IPS-15b (cell line): ENCODE measurements around the gene NBAS.

Experiments used
- H3K27me3 ChIP-seq: one replicate; pipeline ENCODE4 v1.6.1; 2013; ENCODE audit warnings: low read length; ENCODE audit not compliant: control insufficient read depth, insufficient read depth
- H3K36me3 ChIP-seq: one replicate; pipeline ENCODE4 v1.6.1; 2013; ENCODE audit warnings: low read length; ENCODE audit not compliant: control insufficient read depth, insufficient read depth
- H3K4me1 ChIP-seq: one replicate; pipeline ENCODE4 v1.6.1; 2013; ENCODE audit warnings: mild to moderate bottlenecking, low read length; ENCODE audit not compliant: control insufficient read depth, insufficient read depth
- H3K4me3 ChIP-seq: one replicate; pipeline ENCODE4 v1.5.1; 2013; ENCODE audit warnings: low read depth, low read length
- H3K9ac ChIP-seq: one replicate; pipeline ENCODE4 v1.6.1; 2013; ENCODE audit warnings: low read depth, mild to moderate bottlenecking, low read length
- H3K9me3 ChIP-seq: one replicate; pipeline ENCODE4 v1.6.1; 2013; ENCODE audit warnings: mild to moderate bottlenecking, low read length; ENCODE audit not compliant: control insufficient read depth, insufficient read depth

NBAS gene

DNA sequence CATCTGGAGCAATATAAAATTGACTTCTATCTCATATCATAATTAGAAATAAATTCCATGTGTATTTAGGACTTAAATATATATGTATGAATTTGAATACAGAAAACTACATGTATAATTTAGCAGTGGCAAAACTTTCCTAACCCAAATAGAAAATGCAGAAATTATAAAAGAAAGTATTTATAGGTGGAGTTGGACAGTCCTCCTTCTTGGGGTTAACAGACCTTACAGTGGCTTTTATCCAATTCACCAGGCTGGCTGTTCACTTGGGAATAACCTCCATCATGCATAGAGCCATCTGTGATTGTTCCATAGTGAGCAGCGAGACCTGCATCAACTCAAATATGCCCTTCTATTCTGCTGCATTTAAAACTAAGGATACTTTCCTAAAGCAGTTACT lies 38.9 kb upstream of the NBAS start:
- no peaks in the 10 kb centered on the region for H3K27me3 ChIP-seq
- H3K36me3 ChIP-seq, result peaks cover 21% of the 10 kb centered on the region
- H3K4me3 ChIP-seq, result no peak overlapping the region

DNA sequence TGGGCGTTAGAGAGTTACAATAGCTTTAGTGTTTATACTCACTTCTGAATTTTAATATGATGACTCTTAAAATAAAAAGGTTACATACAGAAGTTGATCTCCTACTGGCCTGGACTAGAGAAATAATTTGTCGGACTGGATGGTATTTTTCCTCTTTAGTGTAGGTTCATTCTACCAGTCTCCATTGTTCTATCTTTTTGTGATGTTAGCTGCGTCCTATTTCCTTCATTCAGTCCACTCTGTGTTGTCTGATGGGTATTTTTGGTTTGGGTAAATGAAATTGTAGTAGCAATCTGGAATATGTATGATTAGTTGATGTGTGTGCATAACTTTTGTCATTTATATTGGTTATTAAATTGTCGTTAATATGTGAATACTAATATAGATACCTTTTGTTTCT lies 35.8 kb upstream of the NBAS start:
- Histone ChIP-seq H3K36me3 (peaks cover 10% of the 10 kb centered on the region), H3K9me3 (no peaks in the 10 kb centered on the region), H3K4me1 (no peaks in the 10 kb centered on the region), H3K4me3 (no peak overlapping the region), H3K27me3 (no peaks in the 10 kb centered on the region), H3K9ac (no peak overlapping the region)

More for the DNA sequence above, 38.9 kb upstream of the NBAS start:
- Histone ChIP-seq H3K9me3 (no peaks in the 10 kb centered on the region), H3K9ac (no peak overlapping the region), H3K4me1 (no peaks in the 10 kb centered on the region)

DNA sequence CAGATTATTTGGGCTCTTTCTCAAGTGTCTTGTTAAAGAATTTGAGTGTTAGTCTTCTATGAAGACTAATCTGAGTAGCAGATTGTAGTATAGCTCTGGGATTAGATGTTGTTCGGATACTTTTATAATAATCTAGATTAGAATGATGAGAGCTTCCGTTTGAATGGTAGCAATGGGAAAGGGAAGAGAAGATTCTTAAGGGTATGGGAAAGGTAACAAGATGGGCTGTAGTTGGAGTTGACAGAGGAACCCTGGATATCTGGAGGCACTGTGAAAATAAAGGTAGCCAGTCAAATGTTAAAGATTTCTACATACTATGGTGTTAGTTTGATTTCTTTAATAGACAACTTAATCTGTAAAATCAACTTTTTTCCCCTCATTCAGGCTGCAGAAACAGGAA lies 35.2 kb upstream of the NBAS start:
- H3K9ac ChIP-seq, result no peak overlapping the region
- H3K36me3 ChIP-seq, result peaks cover 10% of the 10 kb centered on the region
- H3K9me3 ChIP-seq, result no peaks in the 10 kb centered on the region
- no peaks in the 10 kb centered on the region for H3K27me3 ChIP-seq
- peaks cover 1% of the 10 kb centered on the region for H3K4me1 ChIP-seq
- no peak overlapping the region for H3K4me3 ChIP-seq

GRCh38 chr2:15595936-15596335 lies 34.8 kb upstream of the NBAS start:
- Histone ChIP-seq H3K27me3 (no peaks in the 10 kb centered on the region), H3K36me3 (peaks cover 10% of the 10 kb centered on the region), H3K9me3 (no peaks in the 10 kb centered on the region), H3K4me1 (peaks cover 4% of the 10 kb centered on the region), H3K9ac (no peak overlapping the region), H3K4me3 (no peak overlapping the region)

DNA sequence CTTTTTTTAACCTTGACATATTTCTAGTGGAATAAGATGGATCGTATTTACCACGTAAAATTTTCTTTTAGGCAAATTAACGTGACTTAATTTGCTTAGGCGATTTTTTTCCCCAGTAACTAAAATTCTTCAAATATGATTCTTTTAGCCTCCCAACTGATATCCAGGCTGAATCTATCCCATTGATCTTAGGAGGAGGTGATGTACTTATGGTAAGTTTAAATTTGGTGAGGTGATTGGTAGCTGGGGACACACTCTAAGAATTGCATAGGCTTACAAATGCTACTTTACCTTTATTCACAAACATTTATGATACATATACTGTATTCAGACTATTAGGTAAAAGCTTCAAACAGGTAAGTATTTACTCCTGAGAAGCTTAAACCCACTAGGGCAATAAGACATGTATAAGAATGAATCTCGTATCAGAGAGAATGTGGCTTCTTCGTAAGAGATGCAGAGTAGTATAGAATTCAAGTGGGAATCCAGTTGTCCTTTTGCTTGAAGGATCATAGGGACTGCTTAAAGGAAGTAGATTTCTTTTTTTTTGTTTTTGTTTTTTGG lies 34.3 kb upstream of the NBAS start:
- no peak overlapping the region for H3K9ac ChIP-seq
- no peak overlapping the region for H3K4me3 ChIP-seq
- H3K27me3 ChIP-seq, result no peaks in the 10 kb centered on the region
- peaks cover 4% of the 10 kb centered on the region for H3K4me1 ChIP-seq
- H3K9me3 ChIP-seq, result no peaks in the 10 kb centered on the region
- H3K36me3 ChIP-seq, result peaks cover 10% of the 10 kb centered on the region

GRCh38 chr2:15594291-15595256 lies 33.4 kb upstream of the NBAS start:
- H3K27me3 ChIP-seq, result no peaks in the 10 kb centered on the region
- no peak overlapping the region for H3K4me3 ChIP-seq
- H3K36me3 ChIP-seq, result peaks cover 10% of the 10 kb centered on the region

GRCh38 chr2:15593327-15593705 lies 32.2 kb upstream of the NBAS start:
- Histone ChIP-seq H3K4me1 (peaks cover 4% of the 10 kb centered on the region), H3K4me3 (peak overlapping the region; percentile 13)

More at GRCh38 chr2:15594291-15595256, 33.4 kb upstream of the NBAS start:
- Histone ChIP-seq H3K9ac (no peak overlapping the region), H3K4me1 (peaks cover 4% of the 10 kb centered on the region), H3K9me3 (no peaks in the 10 kb centered on the region)

GRCh38 chr2:15591692-15592463 lies 30.7 kb upstream of the NBAS start, which contains the start of gene DDX1:
Gene DDX1 (plus strand): TSS chr2:15591868. CDS start chr2:15591934, 66 bp downstream.
- H3K9me3 ChIP-seq, result no peaks in the 10 kb centered on the region
- H3K9ac ChIP-seq, result peak within 1 kb of the TSS; percentile 97
- peaks cover 10% of the 10 kb centered on the region for H3K36me3 ChIP-seq
- H3K4me3 ChIP-seq, result peak within 1 kb of the TSS; percentile 87
- H3K4me1 ChIP-seq, result peaks cover 4% of the 10 kb centered on the region
- H3K27me3 ChIP-seq, result no peaks in the 10 kb centered on the region

More at GRCh38 chr2:15593327-15593705, 32.2 kb upstream of the NBAS start:
- Histone ChIP-seq H3K9ac (no peak overlapping the region), H3K27me3 (no peaks in the 10 kb centered on the region), H3K36me3 (peaks cover 10% of the 10 kb centered on the region), H3K9me3 (no peaks in the 10 kb centered on the region)

DNA sequence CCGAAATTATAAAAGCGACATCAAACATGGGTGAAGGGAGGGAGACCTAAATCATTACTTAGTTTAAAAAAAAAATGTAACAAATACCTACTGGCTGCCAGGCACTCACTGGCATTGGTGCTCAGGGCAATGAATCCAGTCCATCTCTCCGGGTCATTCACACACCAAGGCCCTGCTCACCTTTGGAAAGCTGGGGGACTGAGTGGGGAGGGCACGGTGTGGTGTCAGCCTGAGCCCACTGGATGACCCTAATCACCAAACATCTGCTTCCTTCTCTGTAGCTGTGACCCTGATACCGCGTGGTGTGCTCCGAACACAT lies 30.2 kb upstream of the NBAS start:
- H3K4me3 ChIP-seq, result peak overlapping the region; percentile 87
- no peaks in the 10 kb centered on the region for H3K9me3 ChIP-seq
- no peaks in the 10 kb centered on the region for H3K27me3 ChIP-seq
- peaks cover 10% of the 10 kb centered on the region for H3K36me3 ChIP-seq
- H3K9ac ChIP-seq, result peak overlapping the region; percentile 83
- H3K4me1 ChIP-seq, result peaks cover 4% of the 10 kb centered on the region

DNA sequence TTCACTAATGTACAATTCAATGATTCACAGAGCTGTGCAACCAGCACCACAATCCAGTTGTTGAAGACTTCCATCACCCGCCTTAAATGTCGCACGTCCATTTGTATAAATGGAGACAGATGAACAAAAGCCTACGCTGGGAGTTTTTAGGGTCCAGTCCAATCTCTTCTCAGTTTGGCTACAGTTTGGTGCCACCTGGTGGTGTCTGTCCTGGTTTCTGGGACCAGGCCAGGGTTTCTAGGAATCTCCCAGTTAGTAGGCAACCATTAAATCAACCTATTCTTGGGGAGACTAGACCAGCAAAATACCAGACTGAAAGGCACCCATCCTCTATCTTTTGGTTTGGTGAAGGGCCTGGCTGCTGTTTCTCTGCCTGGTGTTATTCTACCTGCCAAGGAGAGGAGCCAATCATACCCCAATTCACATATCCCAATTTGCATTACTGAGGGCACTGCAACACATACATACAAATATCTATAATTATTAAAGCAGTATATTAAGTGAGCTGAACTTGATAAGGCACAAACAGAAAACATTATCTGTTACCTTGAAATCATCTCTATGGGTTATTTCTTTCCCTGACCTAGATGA lies 27.3 kb upstream of the NBAS start:
- no peak overlapping the region for H3K9ac ChIP-seq
- H3K4me3 ChIP-seq, result no peak overlapping the region
- peaks cover 4% of the 10 kb centered on the region for H3K4me1 ChIP-seq
- no peaks in the 10 kb centered on the region for H3K27me3 ChIP-seq
- no peaks in the 10 kb centered on the region for H3K36me3 ChIP-seq
- no peaks in the 10 kb centered on the region for H3K9me3 ChIP-seq

DNA sequence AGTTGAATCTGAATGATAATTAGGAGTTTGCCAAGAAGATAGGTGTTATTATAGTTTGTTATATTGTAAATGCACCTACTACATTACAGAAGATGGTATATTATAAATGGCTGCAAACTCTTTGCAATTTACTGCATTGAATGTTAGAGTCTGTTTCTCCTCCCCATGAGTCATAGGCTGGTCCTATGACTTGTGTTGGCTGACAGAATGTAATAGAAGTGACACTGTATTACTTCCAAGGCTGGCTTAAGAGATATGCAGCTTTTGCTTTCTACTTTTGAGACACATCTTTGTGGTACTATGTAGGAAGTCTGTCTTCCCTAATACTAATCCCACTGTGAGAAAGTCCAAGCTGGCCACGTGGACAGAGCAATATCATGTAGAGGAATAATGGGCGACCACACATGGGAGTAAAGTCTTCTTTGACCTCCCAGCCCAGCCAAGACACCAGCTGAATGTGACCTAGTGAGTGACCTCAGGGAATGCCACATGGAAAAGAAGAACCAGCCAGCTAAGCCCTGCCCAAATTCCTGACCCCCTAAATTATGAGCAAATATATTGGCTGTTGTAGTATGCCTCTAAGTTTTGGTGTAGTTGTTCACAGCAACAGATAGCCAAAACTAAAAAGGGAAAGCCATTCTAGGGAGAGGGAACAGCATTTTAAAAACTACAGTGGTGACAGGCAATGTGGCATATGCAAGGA lies 23.8 kb upstream of the NBAS start:
- no peak overlapping the region for H3K4me3 ChIP-seq
- H3K9ac ChIP-seq, result no peak overlapping the region
- H3K27me3 ChIP-seq, result no peaks in the 10 kb centered on the region
- no peaks in the 10 kb centered on the region for H3K4me1 ChIP-seq
- H3K9me3 ChIP-seq, result no peaks in the 10 kb centered on the region
- no peaks in the 10 kb centered on the region for H3K36me3 ChIP-seq
